Metanephros (tissue), 1 donor: ENCODE measurements around the gene OR8B4. TPM values are rescaled to one million over a fixed set of nuclear protein-coding genes. Genes with fewer than 3 reads are reported as not detected.

Experiments
- total RNA-seq: library from RNA; depleted of rRNA; stranded (reverse); fragments of >200 nt; gene quantifications from one replicate; pipeline ENCODE4 v1.2.3, GENCODE V29; 2014

Gene OR8B4
- not detected for total RNA-seq

GRCh38 chr11:124424384-124424921, at the start of gene OR8B4:
Gene OR8B4 (minus strand): TSS chr11:124424871. CDS start chr11:124424871, 0 bp downstream.

DNA sequence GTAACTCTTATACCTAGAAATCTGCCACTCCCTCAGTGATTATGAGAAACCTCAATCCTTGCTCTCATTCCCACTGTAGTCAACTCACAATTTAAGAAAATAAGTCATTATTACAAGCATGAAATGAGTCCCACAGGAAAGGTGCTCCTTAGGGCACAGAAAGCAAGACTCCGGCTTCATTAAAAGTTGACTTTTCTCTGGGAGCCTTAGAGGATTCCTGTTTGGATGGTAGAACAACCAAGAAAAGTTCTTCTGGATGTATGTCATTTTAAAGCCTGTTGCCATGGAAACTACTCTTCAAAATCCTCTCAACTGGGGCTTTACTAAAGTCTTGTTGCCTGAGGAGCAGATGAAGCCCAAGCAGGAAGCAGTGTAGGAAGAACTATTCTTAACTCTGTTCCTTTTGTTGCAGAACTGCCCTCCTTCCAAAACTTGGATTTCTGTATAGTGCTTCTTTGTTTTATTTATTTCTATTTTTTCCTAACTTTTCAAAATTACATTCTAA, 21.0 kb upstream of the OR8B4 start, which contains the start of gene OR8B8:
Gene OR8B8 (minus strand): TSS at position 51 of the 505 bp plus-strand sequence. CDS start 4,611 bp downstream, outside the sequence.

DNA sequence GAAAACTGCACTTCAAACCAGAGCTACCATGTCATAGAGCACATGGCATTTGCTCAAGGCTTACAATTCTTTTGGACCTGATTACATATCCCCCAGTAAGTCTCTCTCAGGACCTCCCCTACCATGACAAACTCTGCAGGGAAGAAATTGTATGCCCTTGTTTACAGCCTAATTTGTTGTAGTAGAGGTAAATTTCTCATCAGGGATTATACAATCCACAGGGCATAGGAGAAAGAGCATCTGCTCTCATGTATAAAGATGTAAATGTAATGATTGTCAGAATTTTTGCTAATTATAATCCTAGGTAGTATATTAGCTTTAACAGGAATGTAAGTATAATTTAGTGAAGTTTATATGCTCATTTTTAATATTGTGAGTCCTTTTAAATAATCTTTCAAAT, 25.7 kb downstream of the OR8B4 start, which contains the start of gene OR8B3:
Gene OR8B3 (minus strand): TSS at position 101 of the 400 bp plus-strand sequence. CDS start 1,673 bp downstream, outside the sequence.

DNA sequence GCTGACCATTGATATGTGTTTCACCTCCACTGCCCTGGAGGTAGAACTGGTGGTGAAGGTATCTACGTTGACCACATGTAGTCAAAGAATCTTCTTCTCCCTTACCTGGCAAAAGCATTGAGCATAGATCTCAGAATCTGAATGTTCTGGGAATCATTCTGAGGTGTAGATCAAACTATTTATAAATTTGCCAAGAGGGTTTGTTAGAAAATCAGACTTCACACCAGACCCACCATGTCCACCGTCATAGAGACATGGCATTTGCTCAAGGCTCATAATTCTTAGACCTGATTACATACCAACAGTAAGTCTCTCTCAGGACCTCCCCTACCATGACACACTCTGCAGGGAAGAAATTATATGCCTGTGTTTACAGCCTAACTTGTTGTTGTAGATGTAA, 40.3 kb downstream of the OR8B4 start, which contains the start of gene OR8B2:
Gene OR8B2 (minus strand): TSS at position 101 of the 400 bp plus-strand sequence. CDS start 1,156 bp downstream, outside the sequence.

Other genes starting within 250 kb of the OR8B4 start
- gene OR10D3, start 241.5 kb downstream of the OR8B4 start, total RNA-seq: not detected
- not detected for gene OR8G1, start 183.8 kb downstream of the OR8B4 start, total RNA-seq
- not detected for gene OR8G5, start 168.5 kb downstream of the OR8B4 start, total RNA-seq
- not detected for gene OR8D1, start 110.9 kb downstream of the OR8B4 start, total RNA-seq
- gene OR8D2, start 104.7 kb downstream of the OR8B4 start, total RNA-seq: not detected
- not detected for gene OR8B2, start 40.4 kb downstream of the OR8B4 start, total RNA-seq
- not detected for gene OR8B3, start 25.8 kb downstream of the OR8B4 start, total RNA-seq
- gene OR8B8, start 20.8 kb upstream of the OR8B4 start, total RNA-seq: not detected
- not detected for gene OR8B12, start 118.8 kb upstream of the OR8B4 start, total RNA-seq
- not detected for gene OR8A1, start 145.1 kb upstream of the OR8B4 start, total RNA-seq
- not detected for gene PANX3, start 186.6 kb upstream of the OR8B4 start, total RNA-seq
- gene TBRG1, start 198.0 kb upstream of the OR8B4 start, total RNA-seq: 34.8 TPM
- gene SIAE, start 248.9 kb upstream of the OR8B4 start, total RNA-seq: 12.0 TPM
- gene SPA17, start 249.0 kb upstream of the OR8B4 start, total RNA-seq: 5.5 TPM